ENCODE measurements around the gene DAPP1.

GRCh38 chr4:99918656-99919055, 102.0 kb downstream of the DAPP1 start:
- no peak for TF ChIP-seq CTCF (IDR thresholded peaks at IDR 0.05)
- no peak for TF ChIP-seq EZH2 (IDR thresholded peaks at IDR 0.05)

All from neural progenitor cell (in vitro differentiated cells).